GM19324 (cell line): Measurements from ENCODE around the gene CITED1.

Experiments
- ATAC-seq: cut with Tn5 transposase; IDR thresholded peaks from one replicate; pipeline ENCODE4 v1.9.1; 2021; ENCODE audit warnings: mild to moderate bottlenecking, moderate library complexity; ENCODE audit not compliant: unreplicated experiment, low FRiP score

The CITED1 gene

GRCh38 chrX:72271812-72272211, 33.9 kb downstream of the CITED1 start:
- no peak for ATAC-seq

- no peak for ATAC-seq
These were observed 34.5 kb downstream of the CITED1 start for GRCh38 chrX:72271091-72271788.

- ATAC-seq, result no peak
These were observed 35.3 kb downstream of the CITED1 start for GRCh38 chrX:72270316-72270866.

- no peak for ATAC-seq
These were observed 36.0 kb downstream of the CITED1 start for GRCh38 chrX:72269671-72270251.

GRCh38 chrX:72268597-72269365, 36.9 kb downstream of the CITED1 start:
- no peak for ATAC-seq

GRCh38 chrX:72265263-72265662, 40.5 kb downstream of the CITED1 start:
- ATAC-seq, result no peak

GRCh38 chrX:72262077-72262476, 43.6 kb downstream of the CITED1 start:
- ATAC-seq, result no peak

- ATAC-seq, result no peak
These were observed 45.3 kb downstream of the CITED1 start for GRCh38 chrX:72260448-72260847.

- ATAC-seq, result no peak
These were observed 47.5 kb downstream of the CITED1 start for GRCh38 chrX:72258174-72258573.

- ATAC-seq, result no peak
These were observed 49.9 kb downstream of the CITED1 start for GRCh38 chrX:72255864-72256263.

GRCh38 chrX:72255445-72255844, 50.3 kb downstream of the CITED1 start:
- no peak for ATAC-seq

- ATAC-seq, result no peak
These were observed 50.9 kb downstream of the CITED1 start for GRCh38 chrX:72254816-72255215.

GRCh38 chrX:72253686-72254085, 52.0 kb downstream of the CITED1 start:
- ATAC-seq, result no peak
